Endothelial cell of umbilical vein (primary cell): Measurements from ENCODE around the gene HOXC13. TPM values are rescaled to one million over a fixed set of nuclear protein-coding genes. Genes with fewer than 3 reads are reported as not detected.

Source experiments
- BruUV-seq: library from RNA; stranded (reverse); fragments of 400-500 nt; replicated peaks from 2 replicates; lab custom pipeline; 2021; lab: Mats Ljungman, UMichigan
- CTCF ChIA-PET: fragments of 300-600, 350-600 bp; sonication (Branson Sonifier 250); formaldehyde crosslinking; loops from one replicate; lab custom pipeline; 2021; ENCODE audit warnings: antibody characterized with exemption, inconsistent platforms; lab: Charles Lee
- POLR2A ChIA-PET: fragments of 300-600, 350-600 bp; sonication (Branson Sonifier 250); formaldehyde crosslinking; loops from one replicate; lab custom pipeline; 2021; ENCODE audit warnings: antibody characterized with exemption, inconsistent platforms; lab: Charles Lee
- DNase-seq: peaks from one replicate; pipeline ENCODE4 v3.0.0-alpha.2; 2011; ENCODE audit warnings: low read depth, low spot score
- FAIRE-seq: peaks from 2 replicates; lab custom pipeline; 2011; peaks lifted over from hg19 to GRCh38; lab: Jason Lieb, UNC
- H2AFZ ChIP-seq: 2 replicates; pipeline ENCODE4 v1.6.0; 2012; ENCODE audit warnings: low read depth, low read length, control low read depth, inconsistent platforms
- H3K27ac ChIP-seq: 2 replicates; pipeline ENCODE4 v1.5.1; 2011; ENCODE audit warnings: low read depth, mild to moderate bottlenecking, control low read depth, low read length, moderate library complexity; ENCODE audit not compliant: insufficient read depth
- H3K27me3 ChIP-seq, 2 experiments: 2 replicates each; pipeline versions ENCODE4 v1.6.0 to v1.6.1; 2011; ENCODE audit warnings: low read length in 2 of 2, mixed read lengths in 1 of 2; ENCODE audit not compliant: control insufficient read depth in 2 of 2, insufficient read depth in 2 of 2
- H3K36me3 ChIP-seq, 2 experiments: 2 replicates in 1 of 2; 3 replicates in 1 of 2; pipeline ENCODE4 v1.5.1; 2011; ENCODE audit warnings: low read length in 2 of 2, mild to moderate bottlenecking in 1 of 2, moderate library complexity in 1 of 2; ENCODE audit not compliant: control insufficient read depth in 2 of 2, insufficient read depth in 2 of 2; ENCODE audit errors: extremely low read depth in 1 of 2
- H3K4me1 ChIP-seq: 3 replicates; pipeline ENCODE4 v1.5.1; 2011; ENCODE audit warnings: mild to moderate bottlenecking, low read length; ENCODE audit not compliant: control insufficient read depth, insufficient read depth; ENCODE audit errors: extremely low read depth
- H3K4me2 ChIP-seq: 2 replicates; pipeline ENCODE4 v1.6.1; 2011; ENCODE audit warnings: low read length, control low read depth, mixed read lengths; ENCODE audit not compliant: insufficient read depth
- H3K4me3 ChIP-seq, 3 experiments: fragments of 200-600 bp in 1 of 3; sonication (generic), shearing (Covaris generic) in 1 of 3; replicated peaks in 1 of 3; 2 replicates each; pipeline ENCODE4 v1.5.1; 2011 to 2016; ENCODE audit warnings: control low read depth in 3 of 3, low read length in 3 of 3, mild to moderate bottlenecking in 2 of 3, inconsistent platforms in 1 of 3, low read depth in 1 of 3, moderate library complexity in 1 of 3; ENCODE audit not compliant: insufficient read depth in 1 of 3
- H3K79me2 ChIP-seq: 2 replicates; pipeline ENCODE4 v1.6.0; 2012; ENCODE audit warnings: low read length, inconsistent platforms; ENCODE audit not compliant: control insufficient read depth, insufficient read depth
- H3K9ac ChIP-seq: replicated peaks from 2 replicates; pipeline ENCODE3; 2011; ENCODE audit warnings: low read length, control low read depth; ENCODE audit not compliant: insufficient read depth; ENCODE audit errors: extremely low read depth
- H3K9me1 ChIP-seq: replicated peaks from 3 replicates; pipeline ENCODE4 v1.6.0; 2011; ENCODE audit warnings: mild to moderate bottlenecking, low read length; ENCODE audit not compliant: control insufficient read depth, insufficient read depth; ENCODE audit errors: extremely low read depth
- H3K9me3 ChIP-seq: replicated peaks from 2 replicates; pipeline ENCODE4 v1.5.1; 2012; ENCODE audit warnings: low read length, inconsistent platforms; ENCODE audit not compliant: control insufficient read depth, insufficient read depth
- H4K20me1 ChIP-seq: replicated peaks from 2 replicates; pipeline ENCODE3; 2011; ENCODE audit warnings: mild to moderate bottlenecking, low read length; ENCODE audit not compliant: control insufficient read depth, insufficient read depth; ENCODE audit errors: extremely low read depth
- EZH2 ChIP-seq: IDR thresholded peaks from 2 replicates; pipeline ENCODE4 v1.6.1; 2012; ENCODE audit warnings: borderline replicate concordance, low read depth, mild to moderate bottlenecking, moderate library complexity, low read length, inconsistent platforms; ENCODE audit not compliant: severe bottlenecking
- FOS ChIP-seq: IDR thresholded peaks from 2 replicates; pipeline ENCODE4 v1.6.1; 2011; ENCODE audit warnings: mild to moderate bottlenecking, low read length, moderate library complexity, borderline replicate concordance; ENCODE audit not compliant: insufficient read depth
- GATA2 ChIP-seq: IDR thresholded peaks from 2 replicates; pipeline ENCODE4 v1.7.0; 2011; ENCODE audit warnings: low read depth, mild to moderate bottlenecking, moderate library complexity, mixed read lengths, low read length; ENCODE audit not compliant: insufficient read length, insufficient read depth
- JUN ChIP-seq: IDR thresholded peaks from 2 replicates; pipeline ENCODE4 v1.6.1; 2011; ENCODE audit warnings: borderline replicate concordance, low read depth; ENCODE audit not compliant: insufficient read length, insufficient read depth
- MYC ChIP-seq: IDR thresholded peaks from one replicate; pipeline ENCODE4 v1.6.1; 2011; ENCODE audit warnings: mild to moderate bottlenecking, low read depth, low read length
- POLR2A ChIP-seq: IDR thresholded peaks from 2 replicates; pipeline ENCODE4 v1.6.1; 2012; ENCODE audit warnings: low read depth, mild to moderate bottlenecking, control low read depth, low read length
- POLR2AphosphoS5 ChIP-seq: IDR thresholded peaks from 2 replicates; pipeline ENCODE4 v1.6.1; 2012; ENCODE audit warnings: low read depth, mild to moderate bottlenecking, control low read depth, low read length, moderate library complexity; ENCODE audit not compliant: insufficient read depth
- dilution Hi-C: fragments of 300-500 bp; cut with MboI; formaldehyde crosslinking; loops from one replicate; pipeline ENCODE4 v1.15.0; 2019; ENCODE audit warnings: low sequenced_read_pairs; ENCODE audit not compliant: extremely low pct_ligation_motif_present
- intact Hi-C: fragments of 100-400 bp; cut with micrococcal nuclease; formaldehyde crosslinking; loops from one replicate; pipeline ENCODE4 v1.10.0; 2022
- polyA plus RNA-seq, 4 experiments: library from polyadenylated mRNA; depleted of rRNA in 3 of 4; stranded (reverse) in 3 of 4; unstranded in 1 of 4; fragments of >200 nt; gene quantifications; 2 replicates each; pipeline versions ENCODE4 v1.2.1 to v1.2.3, GENCODE V29; 2011 to 2012; ENCODE audit warnings: missing spikeins in 1 of 4
- total RNA-seq: library from RNA; stranded (reverse); gene quantifications from 2 replicates; pipeline ENCODE4 v1.2.3, GENCODE V29; 2021
- TF ChIP-seq, protein P1 (sequence below): IDR thresholded peaks from 2 replicates; pipeline ENCODE4 v1.6.1; 2011; ENCODE audit not compliant: insufficient read depth, insufficient read length
- TF ChIP-seq, protein P2 (sequence below), 2 donors: IDR thresholded peaks; 1 replicate in 1 of 2; 2 replicates in 1 of 2; pipeline ENCODE4 v1.5.1; 2011; ENCODE audit warnings: low read length in 2 of 2, mild to moderate bottlenecking in 2 of 2, moderate library complexity in 2 of 2, control low read depth in 1 of 2, inconsistent platforms in 1 of 2, low read depth in 1 of 2; ENCODE audit not compliant: insufficient read depth in 1 of 2; ENCODE audit errors: extremely low read depth in 1 of 2

HOXC13 gene
- total and polyA plus RNA-seq, 2 donors (not counting 3 experiments of a cell fraction or from before 2014, with no cell fraction given): not detected

DNA sequence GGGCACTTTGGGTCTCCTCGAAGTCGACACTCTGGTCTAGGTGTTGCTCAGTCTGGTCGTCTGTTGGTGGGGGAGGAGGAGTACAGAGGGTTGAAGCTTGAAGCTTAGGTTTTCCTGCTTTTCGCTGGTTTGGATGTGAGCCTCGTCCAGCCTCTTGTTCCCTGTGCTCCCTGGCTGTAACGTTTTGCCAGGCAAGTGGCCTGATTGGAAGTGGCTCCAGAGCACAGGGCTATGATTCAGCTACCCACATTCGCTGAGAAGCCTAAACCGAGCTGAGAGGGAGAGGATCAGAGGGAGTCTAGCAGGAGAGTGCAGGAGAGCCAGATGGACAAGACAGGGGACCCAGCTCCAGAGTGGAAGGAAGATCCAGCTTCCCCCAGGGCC lies 52.4 kb downstream of the HOXC13 start:
- Histone ChIP-seq H3K9me1 (no peaks in the 10 kb centered on the region), H3K4me2 (no peak overlapping the region), H3K27me3 (peaks cover 94 to 98% of the 10 kb centered on the region in 2 experiments), H3K4me3 (no peak overlapping the region), H3K36me3 (no peaks in the 10 kb centered on the region), H3K79me2 (no peaks in the 10 kb centered on the region), H3K9me3 (no peaks in the 10 kb centered on the region), H3K4me1 (no peaks in the 10 kb centered on the region), H2AFZ (no peak overlapping the region), H4K20me1 (no peaks in the 10 kb centered on the region), H3K27ac (no peak overlapping the region), H3K9ac (no peak overlapping the region)
- DNase-seq: no peak
- TF ChIP-seq, protein P1, sequence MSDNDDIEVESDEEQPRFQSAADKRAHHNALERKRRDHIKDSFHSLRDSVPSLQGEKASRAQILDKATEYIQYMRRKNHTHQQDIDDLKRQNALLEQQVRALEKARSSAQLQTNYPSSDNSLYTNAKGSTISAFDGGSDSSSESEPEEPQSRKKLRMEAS: no peak
- TF ChIP-seq MYC (no peak), GATA2 (no peak), JUN (no peak), FOS (no peak), POLR2AphosphoS5 (no peak), EZH2 (no peak), POLR2A (no peak)
- TF ChIP-seq, protein P2, sequence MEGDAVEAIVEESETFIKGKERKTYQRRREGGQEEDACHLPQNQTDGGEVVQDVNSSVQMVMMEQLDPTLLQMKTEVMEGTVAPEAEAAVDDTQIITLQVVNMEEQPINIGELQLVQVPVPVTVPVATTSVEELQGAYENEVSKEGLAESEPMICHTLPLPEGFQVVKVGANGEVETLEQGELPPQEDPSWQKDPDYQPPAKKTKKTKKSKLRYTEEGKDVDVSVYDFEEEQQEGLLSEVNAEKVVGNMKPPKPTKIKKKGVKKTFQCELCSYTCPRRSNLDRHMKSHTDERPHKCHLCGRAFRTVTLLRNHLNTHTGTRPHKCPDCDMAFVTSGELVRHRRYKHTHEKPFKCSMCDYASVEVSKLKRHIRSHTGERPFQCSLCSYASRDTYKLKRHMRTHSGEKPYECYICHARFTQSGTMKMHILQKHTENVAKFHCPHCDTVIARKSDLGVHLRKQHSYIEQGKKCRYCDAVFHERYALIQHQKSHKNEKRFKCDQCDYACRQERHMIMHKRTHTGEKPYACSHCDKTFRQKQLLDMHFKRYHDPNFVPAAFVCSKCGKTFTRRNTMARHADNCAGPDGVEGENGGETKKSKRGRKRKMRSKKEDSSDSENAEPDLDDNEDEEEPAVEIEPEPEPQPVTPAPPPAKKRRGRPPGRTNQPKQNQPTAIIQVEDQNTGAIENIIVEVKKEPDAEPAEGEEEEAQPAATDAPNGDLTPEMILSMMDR (IDR thresholded peaks at IDR 0.05; ENCODE audit: extremely low read depth in 1 of 2, insufficient read depth in 1 of 2, low read depth in 1 of 2, low read length in 2 of 2): no peak
- POLR2A ChIA-PET: no interaction called here
- intact Hi-C loops (no loop called here), dilution Hi-C loops (no loop called here)
- BruUV-seq: no TSS peak
- FAIRE-seq: no peak
- CTCF ChIA-PET: interaction anchor here (0.8 to 4.3 kb wide), 13 partner anchors 9 to 234 kb away, joined by 3 to 24 read pairs (median 5); partner anchors contain the start of genes HOXC8 and HOXC9
